ENCODE results near the gene ATP6V0A1.

Gene ATP6V0A1

DNA sequence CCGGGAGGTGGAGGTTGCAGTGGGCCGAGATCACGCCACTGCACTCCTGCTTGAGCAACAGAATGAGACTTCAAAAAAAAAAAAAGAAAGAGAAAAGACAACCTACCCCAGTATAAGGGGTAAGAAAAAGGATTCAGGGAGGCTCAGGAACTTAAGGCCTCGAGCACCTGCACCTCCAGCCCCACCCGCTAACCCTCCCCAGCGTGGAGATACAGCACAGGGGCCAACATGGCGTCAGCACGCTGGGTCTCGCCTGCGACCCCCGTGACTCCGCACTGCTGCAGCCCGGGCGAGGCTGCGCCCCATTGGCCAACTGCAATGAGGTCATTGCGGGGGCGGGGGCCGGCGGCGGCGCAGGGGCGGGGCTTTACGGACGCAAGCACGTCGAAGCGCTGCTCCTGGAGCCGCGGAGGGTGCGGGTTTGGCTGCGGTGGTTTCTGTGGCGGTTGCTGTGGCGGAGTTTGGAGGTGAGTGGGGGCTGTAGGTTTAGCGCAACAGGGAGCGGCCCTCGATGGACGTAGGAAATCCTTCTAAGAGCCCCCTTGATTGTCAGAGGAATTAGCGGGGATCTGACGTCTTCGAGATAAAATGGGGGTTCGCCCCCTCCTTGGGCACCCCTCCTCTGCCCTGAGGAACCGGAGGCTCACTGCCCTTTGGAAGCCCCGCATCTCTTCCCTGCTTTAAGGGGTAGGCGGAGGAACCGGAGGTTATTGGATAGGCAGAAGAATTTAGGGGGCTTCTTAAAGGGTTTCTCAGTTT, at the start of gene ATP6V0A1:
Gene ATP6V0A1, plus strand, starts transcription at position 382 of the 759 bp plus-strand sequence. CDS start 2,017 bp downstream, outside the sequence.
- DNase-seq (ENCODE audit: low read depth, low spot score): peak; percentile 76
- Histone ChIP-seq H3K9ac (ENCODE audit: insufficient read length, low read depth) (peak within 1 kb of the TSS; percentile 90), H3K27me3 (ENCODE audit: insufficient read depth, insufficient read length) (no peaks in the 10 kb centered on the region), H3K4me3 (ENCODE audit: insufficient read length, low read depth) (peak within 1 kb of the TSS; percentile 84), H3K4me1 (ENCODE audit: insufficient read depth, insufficient read length) (no peaks in the 10 kb centered on the region), H3K9me3 (ENCODE audit: insufficient read depth, low read length) (no peaks in the 10 kb centered on the region), H3K36me3 (ENCODE audit: insufficient read depth, insufficient read length, low read length) (peaks cover 25% of the 10 kb centered on the region)
- TF ChIP-seq YY1 (IDR thresholded peaks at IDR 0.05; ENCODE audit: insufficient read depth, insufficient read length) (peak; percentile 67), ZNF274 (IDR thresholded peaks at IDR 0.05; ENCODE audit: low read depth, low read length) (no peak)

DNA sequence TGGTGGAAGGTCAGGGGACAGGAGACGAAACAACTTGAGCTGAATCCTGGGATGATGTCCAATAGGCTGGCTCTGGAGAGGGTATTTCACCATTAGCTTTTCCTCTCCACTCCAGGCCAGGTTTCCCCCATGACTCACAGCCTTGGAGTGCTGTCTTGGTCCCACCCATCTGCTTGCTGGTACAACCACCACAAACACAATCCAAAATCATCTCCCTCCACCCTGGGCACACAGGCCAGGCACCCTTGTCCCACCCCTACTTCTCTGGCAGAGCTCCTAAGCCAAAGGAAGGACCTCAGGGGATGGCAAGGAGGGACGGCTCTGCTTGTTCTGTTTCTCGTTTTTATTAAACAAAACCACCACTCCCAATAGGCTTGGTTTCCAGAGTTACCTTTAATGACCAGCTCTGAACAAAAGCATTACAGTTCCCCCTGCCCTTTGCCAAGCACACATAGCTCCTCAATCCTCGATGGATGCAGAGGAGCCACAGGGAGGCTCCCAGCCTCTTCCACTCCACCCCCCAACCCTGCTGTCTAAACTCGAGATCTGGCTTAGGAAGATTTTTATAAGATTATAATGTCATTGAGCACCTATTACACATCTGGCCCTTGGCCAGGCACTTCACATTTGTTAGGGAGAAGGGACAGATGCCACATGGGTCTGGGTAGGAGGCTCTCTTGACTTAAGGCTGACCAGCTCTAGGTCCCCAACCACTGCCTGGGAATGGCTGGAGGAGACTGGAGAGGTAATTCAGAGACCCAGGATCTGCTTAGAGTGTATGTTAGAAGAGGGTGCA, 49.0 kb upstream of the ATP6V0A1 start:
- Histone ChIP-seq H3K9ac (ENCODE audit: insufficient read length, low read depth) (no peak overlapping the region), H3K36me3 (ENCODE audit: insufficient read depth, insufficient read length, low read length) (peaks cover 50% of the 10 kb centered on the region), H3K27me3 (ENCODE audit: insufficient read depth, insufficient read length) (no peaks in the 10 kb centered on the region), H3K4me1 (ENCODE audit: insufficient read depth, insufficient read length) (peaks cover 13% of the 10 kb centered on the region), H3K9me3 (ENCODE audit: insufficient read depth, low read length) (no peaks in the 10 kb centered on the region), H3K4me3 (ENCODE audit: insufficient read length, low read depth) (no peak overlapping the region)
- TF ChIP-seq SUZ12 (IDR thresholded peaks at IDR 0.05; ENCODE audit: extremely low read depth, insufficient read depth, insufficient read length) (no peak), ZNF274 (IDR thresholded peaks at IDR 0.05; ENCODE audit: low read depth, low read length) (no peak)
- no peak for DNase-seq (ENCODE audit: low read depth, low spot score)

DNA sequence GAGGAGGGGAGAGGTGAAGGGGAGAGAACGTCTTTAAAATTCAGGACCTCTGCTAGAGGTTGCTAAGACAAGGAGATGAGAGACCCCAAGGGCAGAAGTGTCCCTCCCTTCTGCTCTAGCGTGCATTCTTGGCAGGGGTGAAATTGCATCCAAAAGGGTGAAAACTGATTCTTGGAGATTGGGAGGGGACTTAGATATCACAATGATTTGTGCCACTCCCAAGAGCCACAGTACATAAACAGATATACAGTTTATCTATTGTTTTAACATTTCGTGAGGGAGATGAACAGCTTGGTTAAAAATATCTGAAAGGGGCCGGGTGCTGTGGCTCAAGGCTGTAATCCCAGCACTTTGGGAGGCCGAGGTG, 48.4 kb upstream of the ATP6V0A1 start:
- Histone ChIP-seq H3K9me3 (ENCODE audit: insufficient read depth, low read length) (no peaks in the 10 kb centered on the region), H3K4me1 (ENCODE audit: insufficient read depth, insufficient read length) (peaks cover 13% of the 10 kb centered on the region), H3K9ac (ENCODE audit: insufficient read length, low read depth) (no peak overlapping the region), H3K36me3 (ENCODE audit: insufficient read depth, insufficient read length, low read length) (peaks cover 50% of the 10 kb centered on the region), H3K27me3 (ENCODE audit: insufficient read depth, insufficient read length) (no peaks in the 10 kb centered on the region), H3K4me3 (ENCODE audit: insufficient read length, low read depth) (no peak overlapping the region)
- no peak for DNase-seq (ENCODE audit: low read depth, low spot score)
- no peak for TF ChIP-seq SUZ12 (IDR thresholded peaks at IDR 0.05; ENCODE audit: extremely low read depth, insufficient read depth, insufficient read length)

DNA sequence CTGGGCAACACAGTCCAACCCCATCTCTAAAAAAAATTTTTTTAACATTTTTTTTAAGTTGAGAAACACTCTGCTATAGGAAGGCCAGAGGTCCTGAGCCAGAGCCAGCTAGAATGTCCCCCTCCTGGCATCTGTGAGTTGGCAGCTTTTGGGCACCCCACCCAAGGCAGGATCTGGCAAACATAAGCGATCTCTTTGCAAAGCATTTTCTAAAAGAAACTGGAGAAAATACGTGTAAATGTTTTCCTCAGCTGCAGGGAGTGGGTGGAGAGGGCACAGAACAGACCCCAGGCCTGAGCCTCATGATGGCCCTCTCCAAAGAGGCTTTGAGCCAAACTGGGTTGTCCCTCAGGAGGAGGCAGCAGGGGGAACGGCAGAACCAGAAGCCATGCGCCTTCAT, 47.3 kb upstream of the ATP6V0A1 start:
- Histone ChIP-seq H3K9ac (ENCODE audit: insufficient read length, low read depth) (no peak overlapping the region), H3K9me3 (ENCODE audit: insufficient read depth, low read length) (no peaks in the 10 kb centered on the region), H3K27me3 (ENCODE audit: insufficient read depth, insufficient read length) (no peaks in the 10 kb centered on the region), H3K4me3 (ENCODE audit: insufficient read length, low read depth) (no peak overlapping the region), H3K4me1 (ENCODE audit: insufficient read depth, insufficient read length) (peaks cover 13% of the 10 kb centered on the region), H3K36me3 (ENCODE audit: insufficient read depth, insufficient read length, low read length) (peaks cover 46% of the 10 kb centered on the region)
- no peak for DNase-seq (ENCODE audit: low read depth, low spot score)
- no peak for TF ChIP-seq YY1 (IDR thresholded peaks at IDR 0.05; ENCODE audit: insufficient read depth, insufficient read length)

DNA sequence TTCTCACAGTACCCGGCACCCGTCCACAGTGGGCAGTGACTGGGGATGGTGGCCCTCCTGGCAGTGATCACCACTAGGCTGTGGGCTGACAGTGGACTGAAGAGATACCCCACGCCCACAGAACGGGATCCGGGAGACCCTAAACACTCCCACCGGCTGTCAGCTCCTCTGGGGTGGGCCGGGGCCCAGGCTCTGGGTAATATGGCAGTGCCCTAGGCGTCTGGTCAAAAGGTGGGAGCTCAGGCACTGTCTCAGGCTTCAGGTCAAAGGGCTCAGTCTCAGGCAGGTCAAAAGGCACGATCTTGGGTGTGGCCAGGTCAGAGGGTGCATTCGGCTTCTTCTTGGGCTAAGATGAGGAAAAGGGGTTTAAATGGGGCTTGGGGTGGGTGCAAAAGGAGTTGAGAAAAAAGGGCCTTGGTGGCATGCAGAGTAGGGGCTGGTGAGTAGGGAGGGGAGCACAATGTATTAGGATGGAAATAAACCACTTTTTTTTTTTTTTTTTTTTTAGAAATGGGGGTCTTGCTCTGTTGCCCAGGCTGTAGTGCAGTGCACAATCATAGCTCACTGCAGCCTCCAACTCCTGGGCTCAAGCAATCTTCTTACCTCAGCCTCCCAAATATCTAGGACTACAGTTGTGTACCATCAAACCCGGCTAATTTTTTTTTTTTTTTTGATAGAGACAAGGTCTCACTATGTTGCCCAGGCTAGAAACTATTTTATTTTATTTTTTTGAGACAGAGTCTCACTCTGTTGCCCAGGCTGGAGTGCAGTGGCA, 46.6 kb upstream of the ATP6V0A1 start:
- Histone ChIP-seq H3K27me3 (ENCODE audit: insufficient read depth, insufficient read length) (no peaks in the 10 kb centered on the region), H3K36me3 (ENCODE audit: insufficient read depth, insufficient read length, low read length) (peaks cover 53% of the 10 kb centered on the region), H3K4me1 (ENCODE audit: insufficient read depth, insufficient read length) (peaks cover 16% of the 10 kb centered on the region), H3K9me3 (ENCODE audit: insufficient read depth, low read length) (no peaks in the 10 kb centered on the region), H3K4me3 (ENCODE audit: insufficient read length, low read depth) (no peak overlapping the region), H3K9ac (ENCODE audit: insufficient read length, low read depth) (no peak overlapping the region)
- no peak for TF ChIP-seq ZNF274 (IDR thresholded peaks at IDR 0.05; ENCODE audit: low read depth, low read length)
- no peak for TF ChIP-seq YY1 (IDR thresholded peaks at IDR 0.05; ENCODE audit: insufficient read depth, insufficient read length)
- no peak for TF ChIP-seq SUZ12 (IDR thresholded peaks at IDR 0.05; ENCODE audit: extremely low read depth, insufficient read depth, insufficient read length)
- no peak for DNase-seq (ENCODE audit: low read depth, low spot score)

DNA sequence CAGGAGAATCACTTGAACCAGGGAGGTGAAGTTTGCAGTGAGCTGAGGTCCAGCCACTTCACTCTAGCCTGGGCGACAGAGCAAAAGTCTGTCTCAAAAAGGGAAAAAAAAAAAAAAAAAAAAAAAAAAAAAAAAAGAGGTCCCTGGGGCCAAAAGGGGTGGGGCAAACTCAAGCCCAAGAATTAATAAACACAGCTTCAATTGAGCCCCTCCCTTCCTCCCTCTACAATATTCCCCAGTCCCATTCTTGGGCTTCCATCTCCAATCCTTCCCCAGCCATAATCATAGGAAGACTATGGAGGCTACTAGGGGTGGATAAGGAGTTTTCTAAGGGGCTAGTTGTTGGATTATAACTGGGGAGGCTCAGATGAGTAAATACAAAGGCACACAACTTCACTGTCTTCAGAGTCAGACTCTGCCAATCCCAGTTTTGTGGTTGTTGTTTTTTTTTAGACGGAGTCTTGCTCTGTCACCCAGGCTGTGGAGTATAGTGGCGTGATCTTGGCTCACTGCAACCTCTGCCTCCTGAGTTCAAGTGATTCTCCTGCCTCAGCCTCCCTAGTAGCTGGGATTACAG, 45.1 kb upstream of the ATP6V0A1 start:
- no peak for DNase-seq (ENCODE audit: low read depth, low spot score)
- H3K9ac ChIP-seq (ENCODE audit: insufficient read length, low read depth): no peak overlapping the region
- TF ChIP-seq SUZ12 (IDR thresholded peaks at IDR 0.05; ENCODE audit: extremely low read depth, insufficient read depth, insufficient read length) (no peak), ZNF274 (IDR thresholded peaks at IDR 0.05; ENCODE audit: low read depth, low read length) (no peak)
- H3K9me3 ChIP-seq (ENCODE audit: insufficient read depth, low read length): no peaks in the 10 kb centered on the region
- peaks cover 66% of the 10 kb centered on the region for H3K36me3 ChIP-seq (ENCODE audit: insufficient read depth, insufficient read length, low read length)
- H3K27me3 ChIP-seq (ENCODE audit: insufficient read depth, insufficient read length): no peaks in the 10 kb centered on the region
- peaks cover 10% of the 10 kb centered on the region for H3K4me1 ChIP-seq (ENCODE audit: insufficient read depth, insufficient read length)
- H3K4me3 ChIP-seq (ENCODE audit: insufficient read length, low read depth): no peak overlapping the region

Measured in NT2/D1 (cell line).